GM19438 (cell line): ENCODE results near the gene GSPT2.
"Not testable (repeated sequence)": the region's sequence is repeated elsewhere in the genome, so short reads cannot be mapped to it uniquely, and the experiment has no call there.

Source experiments
- ATAC-seq: cut with Tn5 transposase; IDR thresholded peaks from one replicate; pipeline ENCODE4 v1.9.1; 2021; ENCODE audit warnings: low read depth; ENCODE audit not compliant: unreplicated experiment

The GSPT2 gene

GRCh38 chrX:51743179-51743957, at the start of gene GSPT2:
Gene GSPT2 (plus strand): TSS chrX:51743442. CDS start chrX:51743627, 185 bp downstream.
- ATAC-seq = peak; percentile 82

- no peak for ATAC-seq
These were observed 49.0 kb upstream of the GSPT2 start for GRCh38 chrX:51694254-51694653.

- ATAC-seq = no peak
These were observed 45.8 kb upstream of the GSPT2 start for GRCh38 chrX:51697397-51697796.

GRCh38 chrX:51710277-51711164, 32.7 kb upstream of the GSPT2 start, which contains the start of gene CENPVL1:
Gene CENPVL1 (plus strand): TSS chrX:51710512. CDS start chrX:51710512, 0 bp downstream.
- not testable (repeated sequence) for ATAC-seq

DNA sequence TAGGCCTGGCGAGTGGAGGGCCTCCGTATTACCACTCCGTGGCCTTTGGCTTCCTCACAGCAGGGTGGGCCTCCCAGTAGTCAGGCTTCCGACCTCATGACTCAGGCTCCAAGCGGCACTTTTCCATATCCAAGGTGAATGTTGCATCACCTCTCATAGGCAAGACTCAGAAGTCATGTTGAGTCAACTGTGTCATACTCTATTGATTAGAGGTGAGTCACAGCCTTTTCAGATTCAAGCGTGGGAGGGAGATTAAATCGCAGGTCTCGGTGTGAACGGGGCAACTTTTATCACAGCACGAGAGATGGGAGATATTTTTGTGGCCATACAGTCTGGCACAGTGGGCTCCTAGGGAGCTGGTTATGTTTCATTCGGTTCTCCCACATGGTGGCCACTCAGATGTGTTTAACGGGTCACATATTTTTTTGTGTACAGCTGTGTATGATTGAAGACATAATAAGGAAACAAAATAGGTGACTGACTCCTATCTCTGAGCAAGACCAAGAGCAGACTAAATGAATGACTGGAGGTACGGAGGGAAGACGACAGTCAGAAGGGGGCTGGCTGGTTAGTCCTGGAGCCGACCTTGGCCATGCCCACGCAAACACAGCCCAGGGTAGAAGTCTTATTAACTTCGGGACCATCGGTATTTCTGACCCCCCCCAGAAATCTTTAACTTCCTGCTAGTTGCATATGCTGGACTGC, 30.1 kb upstream of the GSPT2 start:
- ATAC-seq = not testable (repeated sequence)

GRCh38 chrX:51728202-51728601, 15.0 kb upstream of the GSPT2 start:
- no peak for ATAC-seq

DNA sequence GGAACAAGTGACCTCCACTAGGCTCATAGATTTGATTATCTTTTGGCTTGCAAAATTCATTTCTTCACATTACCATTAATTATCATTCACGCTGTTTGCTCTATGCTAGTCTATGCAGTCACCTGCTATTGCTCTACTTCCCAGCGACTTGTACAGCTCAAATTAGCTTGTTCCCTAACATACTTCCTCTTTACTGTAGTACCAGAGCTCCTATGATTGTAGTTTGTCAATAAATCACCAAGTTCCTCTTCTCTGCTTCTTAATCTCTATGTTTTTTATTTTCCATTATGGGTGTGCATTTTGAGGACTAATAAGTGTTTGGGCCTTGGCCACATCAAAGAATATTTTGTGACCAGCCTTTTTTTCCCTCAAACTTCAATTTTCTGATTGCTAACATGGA, 6.2 kb upstream of the GSPT2 start:
- ATAC-seq = no peak

DNA sequence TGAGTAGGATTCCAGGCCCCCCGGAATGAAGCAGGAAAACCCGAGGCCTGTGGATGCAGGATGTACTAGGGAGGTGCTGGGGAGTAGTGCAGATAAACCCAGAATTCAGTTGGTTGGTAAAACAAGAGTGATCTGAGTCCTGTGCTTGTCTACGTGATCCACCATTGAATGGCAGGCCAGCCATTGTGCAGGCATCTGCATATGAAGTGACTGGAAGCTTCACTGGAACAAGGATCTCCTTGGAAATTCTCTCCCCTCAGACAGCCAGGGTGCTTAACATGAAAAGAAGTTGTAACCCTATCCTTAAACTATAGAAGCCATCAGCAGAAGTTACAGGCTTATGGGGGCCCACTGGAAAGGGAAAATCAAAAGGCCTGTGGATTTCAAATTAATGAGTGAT, 656 bp upstream of the GSPT2 start:
- no peak for ATAC-seq

DNA sequence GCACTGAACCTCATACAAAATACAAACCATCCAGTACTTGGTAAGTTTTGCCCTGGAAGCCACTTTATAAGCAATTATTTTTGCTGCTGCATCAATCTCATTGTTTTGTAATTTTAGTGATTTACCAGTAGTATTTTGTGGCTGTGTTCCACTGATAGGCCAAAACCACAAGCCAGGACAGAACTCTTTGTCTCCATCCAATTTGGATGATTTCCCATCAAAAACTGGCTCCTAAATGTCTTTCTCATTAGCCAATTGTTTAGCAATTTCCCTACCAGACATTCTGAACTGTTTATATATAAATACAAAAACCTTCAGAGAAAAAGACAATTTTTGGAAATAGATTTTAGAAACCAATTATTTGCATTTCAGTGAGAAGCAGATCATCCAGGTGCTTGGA, 4.4 kb downstream of the GSPT2 start:
- no peak for ATAC-seq

- no peak for ATAC-seq
These were observed 16.0 kb downstream of the GSPT2 start for GRCh38 chrX:51759055-51759839.

- no peak for ATAC-seq
These were observed 17.4 kb downstream of the GSPT2 start for GRCh38 chrX:51760657-51761056.

DNA sequence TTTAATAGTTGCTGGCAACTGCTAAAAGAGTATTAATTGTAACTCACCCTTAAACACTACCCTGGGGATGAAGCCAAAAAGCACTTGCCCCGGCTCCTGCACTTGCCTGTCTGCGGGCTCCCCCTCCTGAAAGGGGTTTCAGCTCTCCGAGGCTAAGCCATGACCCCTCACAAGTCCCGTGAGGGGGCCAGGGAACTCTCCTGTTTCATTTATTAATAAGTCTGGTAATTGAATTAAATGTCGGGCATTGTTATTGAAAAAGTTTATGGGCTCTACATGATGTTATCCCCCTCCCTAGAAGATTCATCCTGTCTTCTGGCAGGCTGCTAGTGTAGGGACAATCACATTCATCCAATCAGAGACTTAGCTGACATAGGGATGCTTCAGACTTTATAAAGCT, 23.3 kb downstream of the GSPT2 start:
- ATAC-seq = no peak

GRCh38 chrX:51776851-51777250, 33.6 kb downstream of the GSPT2 start:
- ATAC-seq = no peak

DNA sequence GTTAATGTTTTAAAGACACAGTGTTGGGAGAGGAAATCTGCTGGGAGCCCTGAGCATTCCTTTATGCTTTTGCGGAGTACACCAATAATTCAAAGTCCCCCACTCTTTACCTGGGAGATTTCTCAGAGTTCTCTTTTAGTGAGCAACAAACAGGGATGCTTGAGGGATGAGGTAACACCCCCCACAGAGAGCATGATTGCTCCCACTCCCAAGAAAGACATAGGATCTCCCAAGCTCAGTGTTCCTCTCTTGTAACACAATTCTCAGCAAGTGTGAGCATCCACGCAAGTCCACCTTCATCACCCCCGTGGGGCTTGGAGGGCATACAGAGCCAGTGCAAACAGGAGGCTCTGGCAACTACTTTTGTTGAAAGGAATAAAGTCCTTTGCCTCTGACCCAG, 36.1 kb downstream of the GSPT2 start:
- no peak for ATAC-seq

DNA sequence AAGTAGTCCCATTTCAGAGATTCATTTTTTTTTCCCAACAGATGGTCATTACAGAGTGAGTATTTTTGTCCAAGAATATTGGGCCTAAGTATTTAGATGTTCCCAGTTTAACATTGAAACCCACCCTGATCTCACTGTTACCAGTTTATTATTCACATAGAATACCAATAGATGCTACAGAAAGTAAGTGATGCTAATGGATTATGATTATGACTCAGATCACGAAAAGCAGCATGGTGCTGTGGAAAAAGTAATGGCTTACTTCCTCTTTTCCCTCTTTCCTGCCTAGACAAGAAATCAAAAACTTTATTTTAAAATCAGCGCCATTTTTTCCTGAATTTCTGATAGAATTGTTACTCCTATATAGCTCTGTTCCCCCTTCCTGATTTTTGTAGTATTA, 51.9 kb downstream of the GSPT2 start:
- no peak for ATAC-seq
